Right hindlimb (tissue), 1 donor: ENCODE data around the gene CCL25.
"Not testable (repeated sequence)": the region's sequence is repeated elsewhere in the genome, so short reads cannot be mapped to it uniquely, and the experiment has no call there.

Experiments used
- DNase-seq: peaks from one replicate; pipeline ENCODE4 v3.0.0-alpha.2; 2018

Gene CCL25, protein sequence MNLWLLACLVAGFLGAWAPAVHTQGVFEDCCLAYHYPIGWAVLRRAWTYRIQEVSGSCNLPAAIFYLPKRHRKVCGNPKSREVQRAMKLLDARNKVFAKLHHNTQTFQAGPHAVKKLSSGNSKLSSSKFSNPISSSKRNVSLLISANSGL

GRCh38 chr19:8052464-8052859 lies at the start of gene CCL25:
CCL25 (plus strand) TSS chr19:8052760; CDS start chr19:8053050, 290 bp downstream.
- no peak for DNase-seq

DNA sequence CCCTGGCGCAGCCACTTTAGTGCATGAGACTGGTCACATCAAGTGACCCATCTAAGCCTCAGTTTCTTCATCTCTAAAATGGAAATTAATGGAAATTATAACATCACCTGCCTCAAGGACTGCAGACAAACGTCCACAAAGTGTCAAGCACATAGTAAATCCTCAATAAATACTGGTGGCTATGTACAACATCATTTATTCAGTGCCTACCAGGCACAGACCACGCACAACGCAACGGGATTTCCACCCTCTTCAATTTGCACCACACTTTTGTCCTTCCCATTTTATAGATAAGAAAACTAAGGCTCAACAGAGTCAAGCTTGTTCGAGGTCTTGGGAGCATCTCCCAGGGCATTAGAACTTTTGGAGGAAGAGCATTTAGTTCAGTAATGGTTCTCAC lies 48.6 kb upstream of the CCL25 start:
- no peak for DNase-seq

DNA sequence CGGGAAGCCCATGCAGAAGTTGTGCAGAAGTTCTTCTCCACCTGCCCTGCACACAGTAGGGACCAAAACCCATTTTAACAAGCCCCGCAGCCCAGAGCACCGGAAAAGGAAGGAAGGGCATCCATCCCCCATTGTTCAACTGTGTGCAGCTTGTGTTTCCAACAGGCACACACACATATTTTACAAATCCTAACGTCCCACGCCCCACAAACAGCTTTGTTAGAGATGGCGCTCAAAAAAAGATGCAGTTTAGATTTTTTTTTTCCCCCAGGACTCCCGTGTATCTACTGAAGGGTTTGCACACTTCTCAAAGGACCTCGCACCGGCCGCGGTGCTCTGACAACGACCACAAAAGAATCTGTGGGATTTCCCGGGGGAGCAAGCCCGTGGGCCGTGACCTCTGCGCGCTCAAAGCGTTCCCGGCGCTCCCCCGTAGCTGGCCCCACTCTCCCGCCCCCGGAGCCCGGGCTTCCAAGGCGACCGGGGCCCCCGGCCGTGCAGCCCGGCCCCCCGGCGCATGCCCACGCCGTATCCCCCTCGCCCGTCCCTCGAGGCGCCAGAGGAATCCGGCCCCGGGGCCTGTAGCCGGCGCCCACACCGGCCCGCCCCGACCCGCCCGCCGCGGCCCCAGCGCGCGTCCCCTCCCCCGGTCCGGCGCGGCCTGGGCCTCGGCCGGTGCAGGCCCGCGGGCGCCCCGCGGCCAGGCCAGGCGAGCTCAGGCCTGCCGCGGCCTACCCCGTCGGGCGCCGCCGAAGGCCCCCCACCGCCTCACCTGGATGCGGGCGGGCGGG lies 47.6 kb upstream of the CCL25 start:
- no peak for DNase-seq

DNA sequence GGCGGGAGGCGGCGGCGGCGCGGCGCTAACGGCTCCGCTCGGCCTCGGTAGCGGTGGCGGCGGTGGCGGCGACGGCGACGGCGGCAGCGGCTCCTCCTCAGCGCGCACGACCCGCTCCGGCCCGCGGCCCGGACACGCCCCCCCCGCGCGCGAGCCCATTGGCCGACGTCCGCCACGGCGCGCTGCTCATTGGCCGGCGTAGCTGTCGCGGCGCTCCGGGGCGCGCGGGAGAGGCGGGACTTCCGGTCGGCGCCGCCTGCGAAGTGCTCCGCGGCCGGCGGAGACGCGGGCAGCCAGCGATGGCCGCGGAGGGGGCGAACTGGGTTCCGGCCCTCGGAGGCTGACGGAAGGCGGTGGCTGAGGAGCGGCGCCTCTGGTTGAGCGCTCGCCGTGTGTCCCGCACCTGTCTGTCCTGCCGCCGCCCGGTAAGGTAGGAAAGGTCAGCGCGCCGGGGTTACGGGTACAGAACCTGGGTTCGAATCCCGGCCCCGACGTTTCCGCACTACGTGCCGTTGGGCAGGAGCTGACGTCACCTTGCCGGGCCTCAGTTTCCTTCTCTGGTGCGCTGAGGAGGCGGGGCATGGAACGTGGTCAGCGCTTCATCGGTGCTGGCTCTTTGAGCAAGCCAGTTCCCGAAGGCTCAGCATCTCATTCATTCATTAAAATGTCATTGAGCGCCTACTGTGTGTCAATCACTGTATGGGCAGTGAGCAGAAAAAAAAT lies 46.9 kb upstream of the CCL25 start, which contains the start of gene ELAVL1:
Gene ELAVL1 (minus strand): TSS at position 108 of the 723 bp plus-strand sequence. CDS start 13,826 bp downstream, outside the sequence.
- peak; percentile 92 for DNase-seq

- no peak for DNase-seq
Measured at GRCh38 chr19:8017808-8018207, 34.8 kb upstream of the CCL25 start.

GRCh38 chr19:8020681-8021080 lies 31.9 kb upstream of the CCL25 start:
- no peak for DNase-seq

DNA sequence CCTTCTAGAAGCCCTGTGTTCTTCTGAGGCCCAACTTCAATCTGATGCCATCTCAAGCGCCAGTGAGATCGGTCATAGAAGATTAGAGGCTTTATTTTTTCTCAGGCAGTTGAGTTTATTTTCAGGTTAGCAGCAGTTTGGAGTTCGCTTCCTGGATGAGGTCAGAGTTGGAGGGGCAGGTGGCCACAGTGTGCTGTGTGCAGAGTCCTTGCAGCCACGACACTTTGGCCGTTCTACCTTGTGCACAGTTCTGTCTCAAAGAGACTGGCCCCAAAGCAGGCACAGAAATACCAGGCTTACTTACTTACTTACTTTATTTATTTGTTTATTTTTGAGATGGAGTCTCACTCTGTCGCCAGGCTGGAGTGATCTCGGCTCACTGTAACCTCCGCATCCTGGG lies 31.2 kb upstream of the CCL25 start:
- DNase-seq, result no peak

DNA sequence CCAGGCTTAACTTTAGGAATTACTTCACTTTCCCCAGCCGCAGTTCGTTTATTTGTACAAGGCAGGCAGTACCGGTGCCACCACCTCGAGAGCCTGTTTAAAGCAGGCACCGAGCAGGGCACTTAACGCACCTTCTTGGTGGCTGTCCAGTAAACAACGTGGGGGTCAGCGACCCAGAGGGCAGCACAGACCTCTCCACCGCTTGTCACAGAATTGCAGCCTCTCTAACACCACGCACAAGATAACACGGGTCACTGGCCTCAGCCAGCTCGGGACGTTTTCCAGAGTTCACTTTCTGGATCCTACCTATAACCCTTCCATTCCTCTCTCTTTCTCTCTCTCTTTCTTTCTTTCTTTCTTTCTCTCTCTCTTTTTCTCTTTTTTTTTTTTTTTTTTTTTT lies 30.3 kb upstream of the CCL25 start:
- DNase-seq, result no peak

GRCh38 chr19:8023371-8023770 lies 29.2 kb upstream of the CCL25 start:
- DNase-seq, result no peak

DNA sequence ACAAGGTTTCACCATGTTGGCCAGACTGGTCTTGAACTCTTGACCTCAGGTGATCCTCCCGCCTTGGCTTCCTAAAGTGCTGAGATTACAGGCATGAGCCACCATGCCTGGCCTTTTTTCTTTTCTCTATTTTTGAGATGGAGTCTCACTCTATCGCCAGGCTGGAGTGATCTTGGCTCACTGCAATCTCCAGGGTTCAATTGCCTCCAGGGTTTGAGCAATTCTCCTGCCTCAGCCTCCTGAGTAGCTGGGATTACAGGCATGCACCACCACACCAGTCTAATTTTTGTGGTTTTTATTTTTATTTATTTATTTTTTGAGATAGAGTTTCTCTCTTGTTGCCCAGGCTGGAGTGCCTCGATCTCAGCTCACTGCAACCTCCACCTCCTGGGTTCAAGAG lies 28.3 kb upstream of the CCL25 start:
- DNase-seq, result not testable (repeated sequence)

DNA sequence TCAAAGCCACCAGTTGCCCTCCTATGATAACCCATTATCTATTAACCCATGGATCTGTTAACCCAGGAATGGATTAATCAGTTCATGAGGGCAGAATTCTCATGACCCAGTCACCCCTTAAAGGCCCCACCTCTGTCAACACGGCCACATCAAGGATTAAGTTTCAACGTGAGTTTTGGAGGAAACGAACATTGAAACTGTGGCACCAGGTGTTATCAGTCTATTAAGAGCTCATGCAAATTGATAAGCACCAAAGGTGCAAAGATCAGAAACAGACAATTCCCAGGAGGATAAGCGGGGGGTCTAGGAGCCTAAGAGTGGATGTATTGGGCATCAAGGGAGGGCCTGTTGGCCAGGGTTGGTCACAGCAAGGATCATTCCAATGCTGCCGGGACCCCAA lies 27.2 kb upstream of the CCL25 start:
- DNase-seq, result no peak

GRCh38 chr19:8028951-8029491 lies 23.5 kb upstream of the CCL25 start:
- peak; percentile 56 for DNase-seq

GRCh38 chr19:8030960-8031359 lies 21.6 kb upstream of the CCL25 start:
- DNase-seq, result no peak

- DNase-seq, result not testable (repeated sequence)
Measured at GRCh38 chr19:8033287-8034177, 19.0 kb upstream of the CCL25 start.

- peak; percentile 46 for DNase-seq
Measured at GRCh38 chr19:8034178-8034525, 18.4 kb upstream of the CCL25 start.

- DNase-seq, result peak; percentile 69
Measured at GRCh38 chr19:8036434-8037099, 16.0 kb upstream of the CCL25 start.

DNA sequence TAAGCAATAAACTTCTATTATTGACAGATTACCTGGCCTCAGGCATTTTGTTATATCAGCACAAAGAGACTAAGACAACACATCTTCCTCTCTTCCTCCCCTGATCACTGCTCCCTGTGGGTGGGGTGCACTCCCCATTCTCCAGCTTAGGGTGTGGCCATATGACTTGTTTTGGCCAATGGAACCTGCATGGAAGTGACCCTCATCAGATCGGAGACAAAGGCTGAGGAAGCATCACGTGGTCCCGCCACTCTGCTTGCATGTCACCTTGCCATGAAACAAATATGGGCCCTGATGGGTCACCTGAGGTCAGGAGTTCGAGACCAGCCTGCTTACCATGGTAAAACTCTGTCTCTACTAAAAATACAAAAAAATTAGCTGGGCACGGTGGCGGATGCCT lies 13.7 kb upstream of the CCL25 start:
- no peak for DNase-seq

- no peak for DNase-seq
Measured at GRCh38 chr19:8039231-8039630, 13.3 kb upstream of the CCL25 start.

GRCh38 chr19:8041531-8041931 lies 11.0 kb upstream of the CCL25 start:
- no peak for DNase-seq

DNA sequence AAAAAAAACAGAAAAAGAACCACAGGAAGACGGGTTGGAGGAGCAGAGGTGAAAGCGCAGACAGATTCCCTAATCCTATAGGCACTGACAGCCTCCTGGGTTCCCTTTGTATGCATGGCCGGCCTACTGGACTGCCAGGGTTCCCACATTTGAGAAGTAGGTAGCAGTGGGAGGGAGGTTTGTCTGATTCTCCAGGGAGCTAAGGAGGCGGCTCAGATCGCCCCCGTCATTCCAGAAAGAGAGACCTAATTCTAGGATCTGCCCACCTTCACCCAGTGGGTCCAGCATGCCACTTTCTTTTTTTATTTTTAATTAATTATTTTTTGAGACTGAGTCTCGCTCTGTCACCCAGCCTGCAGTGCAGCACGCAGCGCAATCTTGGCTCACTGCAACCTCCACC lies 9.7 kb upstream of the CCL25 start:
- DNase-seq, result no peak

- DNase-seq, result no peak
Measured at GRCh38 chr19:8044018-8044417, 8.5 kb upstream of the CCL25 start.
